HG03025 (cell line): ENCODE measurements around the gene CRIM1.

ENCODE experiments used
- ATAC-seq: cut with Tn5 transposase; IDR thresholded peaks from one replicate; pipeline ENCODE4 v1.9.1; 2021; ENCODE audit warnings: mild to moderate bottlenecking, moderate library complexity; ENCODE audit not compliant: unreplicated experiment, low FRiP score

CRIM1 gene

DNA sequence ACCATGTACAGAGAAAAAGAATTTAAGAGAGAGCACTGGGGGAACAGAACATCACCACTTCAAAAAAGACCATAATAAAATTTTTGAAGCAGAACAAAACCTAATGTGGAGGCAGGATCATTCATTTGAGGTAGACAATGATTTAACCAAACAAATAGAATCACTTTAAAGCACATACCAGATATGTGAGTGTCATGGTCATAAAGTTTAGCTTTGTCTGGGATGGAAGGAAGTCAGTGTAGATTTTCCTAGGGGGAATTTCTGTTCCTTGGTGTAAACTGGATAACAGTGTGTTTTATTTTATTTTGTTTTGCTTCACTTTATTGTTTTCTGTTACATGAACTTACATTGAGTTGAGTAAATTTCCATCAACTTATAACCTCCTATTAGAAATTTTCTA is 120.8 kb downstream of the CRIM1 start:
- no peak for ATAC-seq

DNA sequence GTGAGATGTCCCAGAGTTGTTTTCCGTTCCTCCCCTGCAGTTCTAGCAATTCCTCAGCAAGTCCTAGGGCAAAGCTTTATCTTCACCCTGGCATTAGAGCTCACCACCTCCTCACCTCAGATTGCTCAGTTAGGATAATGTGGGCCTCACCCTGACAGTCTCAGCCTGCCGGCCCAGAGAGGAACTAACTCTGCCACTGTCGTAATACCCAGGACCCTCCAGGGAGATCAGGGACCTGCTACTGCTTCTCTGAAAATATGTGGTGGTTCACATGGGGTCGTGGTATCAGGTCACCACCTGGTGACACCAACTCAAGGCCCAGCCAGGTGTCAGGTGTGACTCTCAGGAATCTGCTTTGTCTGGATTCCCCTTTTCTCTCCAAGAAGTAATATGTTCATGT is 121.7 kb downstream of the CRIM1 start:
- ATAC-seq = no peak

DNA sequence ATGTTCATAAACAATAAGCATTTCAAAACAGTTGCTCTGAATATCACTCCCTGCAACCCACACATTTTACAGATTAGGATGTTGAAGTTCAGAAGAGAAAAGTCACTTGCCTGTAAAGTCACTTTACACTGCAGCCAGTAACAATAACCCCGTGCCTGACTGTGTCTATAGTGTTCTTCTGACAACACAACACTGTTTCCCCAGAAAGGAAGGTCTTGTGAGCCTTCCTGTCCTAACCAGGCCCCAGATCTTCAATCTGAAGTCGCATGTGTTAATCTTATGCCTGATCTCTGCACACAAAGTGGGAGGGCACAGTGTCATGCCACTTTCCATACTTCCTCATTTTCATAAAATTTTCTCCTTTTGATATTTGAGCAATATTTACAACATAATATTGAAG is 122.2 kb downstream of the CRIM1 start:
- ATAC-seq = no peak

DNA sequence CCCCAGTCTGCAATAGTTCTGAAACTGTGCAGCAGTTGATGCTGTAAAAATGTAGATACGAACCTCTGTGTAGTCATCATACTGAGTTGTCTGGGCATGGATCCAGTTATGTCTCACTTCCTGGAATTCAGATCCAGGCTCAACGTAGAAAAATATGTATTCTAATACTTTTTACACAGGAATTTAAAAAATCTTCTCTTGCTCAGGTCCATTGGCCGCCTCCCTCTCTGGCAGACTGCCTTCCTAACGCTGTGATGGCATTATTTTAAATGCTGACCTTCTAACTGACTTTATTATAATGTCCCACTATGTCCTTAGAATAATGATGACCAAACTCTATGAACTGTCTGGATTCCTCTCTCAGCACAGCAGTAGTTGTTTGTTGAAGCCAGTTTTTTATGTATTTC is 122.8 kb downstream of the CRIM1 start:
- no peak for ATAC-seq

DNA sequence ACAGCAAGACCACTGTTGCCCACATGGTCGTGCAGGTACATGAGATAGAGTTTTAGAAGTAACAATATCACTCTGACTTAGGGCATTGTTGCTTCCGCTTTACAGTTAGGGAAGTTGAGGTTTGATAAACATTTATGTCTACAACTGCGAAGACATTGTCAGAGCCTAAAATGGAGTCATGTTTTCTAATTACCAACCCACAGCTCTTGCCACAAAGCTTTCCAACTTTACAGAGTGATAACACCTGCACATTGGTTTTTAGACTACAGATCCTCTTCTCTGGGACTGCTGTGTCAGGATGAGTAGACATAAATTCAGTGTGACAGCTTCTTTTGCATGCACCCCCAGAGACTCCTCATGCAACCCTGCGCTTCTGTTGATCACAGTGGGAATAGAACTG is 123.4 kb downstream of the CRIM1 start:
- ATAC-seq = no peak

DNA sequence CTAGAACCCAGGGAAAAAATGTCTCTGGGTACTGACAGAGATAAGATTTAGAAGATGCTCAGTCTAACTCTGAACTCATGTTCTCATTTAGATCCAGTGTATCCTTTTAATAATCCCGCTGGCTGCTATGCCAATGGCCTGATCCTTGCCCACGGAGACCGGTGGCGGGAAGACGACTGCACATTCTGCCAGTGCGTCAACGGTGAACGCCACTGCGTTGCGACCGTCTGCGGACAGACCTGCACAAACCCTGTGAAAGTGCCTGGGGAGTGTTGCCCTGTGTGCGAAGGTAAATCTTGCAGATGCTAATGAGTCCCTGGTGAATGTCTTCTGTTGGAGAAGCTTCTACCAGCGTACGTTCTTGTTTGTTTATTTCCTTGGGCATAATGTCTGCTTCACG is 123.8 kb downstream of the CRIM1 start:
- no peak for ATAC-seq

DNA sequence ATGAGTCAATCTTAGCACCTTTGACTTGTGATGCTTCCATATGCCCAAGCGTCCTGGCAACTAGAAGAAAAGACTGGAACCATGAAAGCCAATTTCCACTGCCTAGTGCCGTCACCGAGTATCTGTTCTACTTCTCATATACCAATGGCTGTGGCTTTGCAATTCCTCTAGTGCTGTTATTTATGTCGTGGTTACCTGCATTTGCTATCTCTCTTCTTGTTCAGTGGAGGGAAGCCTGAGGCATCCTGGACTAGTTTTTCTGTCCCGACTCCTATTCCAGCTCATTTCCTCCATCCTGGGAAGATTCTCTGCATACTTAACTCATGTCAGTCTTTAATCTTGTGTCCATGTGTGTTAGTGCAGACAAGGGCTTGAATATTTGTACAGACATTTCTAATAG is 124.5 kb downstream of the CRIM1 start:
- ATAC-seq = no peak

DNA sequence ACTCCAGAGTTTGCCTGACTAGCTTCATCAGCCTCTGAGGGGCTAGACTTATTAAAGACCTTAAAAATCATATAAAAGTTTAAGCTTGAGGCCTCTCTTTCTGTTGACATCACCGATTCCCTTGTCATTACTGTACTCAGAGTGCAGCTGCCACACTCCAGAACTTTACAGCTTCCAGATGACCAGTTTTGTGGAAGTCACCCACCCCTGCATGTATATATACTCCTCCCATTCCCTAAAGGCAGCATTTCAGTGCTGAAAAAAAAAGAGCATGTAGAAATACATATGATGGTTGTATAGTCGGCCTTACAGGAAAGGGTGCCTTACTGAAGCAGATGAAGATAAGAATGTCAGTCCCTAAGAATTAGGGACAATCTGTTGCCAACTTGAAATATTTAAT is 125.1 kb downstream of the CRIM1 start:
- no peak for ATAC-seq

DNA sequence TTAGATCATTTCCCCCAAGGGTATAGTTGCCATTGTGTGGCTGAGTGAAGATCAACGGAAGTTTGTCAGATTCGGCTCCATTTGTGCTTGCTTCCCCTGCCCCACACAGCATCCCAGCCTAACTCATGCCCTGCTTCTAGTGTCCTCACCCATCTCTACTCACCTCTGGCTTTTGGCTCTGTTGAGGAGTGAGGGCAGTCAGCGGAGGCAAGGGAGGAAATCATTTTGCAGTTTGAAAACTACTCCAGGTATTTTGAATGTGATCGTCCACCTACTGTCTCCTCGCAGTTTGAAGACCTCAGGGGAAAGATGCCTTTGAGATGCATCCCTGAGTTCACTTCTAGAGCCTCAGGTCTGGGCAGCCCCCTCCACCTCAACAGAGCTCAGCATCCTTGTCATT is 126.1 kb downstream of the CRIM1 start:
- ATAC-seq = no peak

DNA sequence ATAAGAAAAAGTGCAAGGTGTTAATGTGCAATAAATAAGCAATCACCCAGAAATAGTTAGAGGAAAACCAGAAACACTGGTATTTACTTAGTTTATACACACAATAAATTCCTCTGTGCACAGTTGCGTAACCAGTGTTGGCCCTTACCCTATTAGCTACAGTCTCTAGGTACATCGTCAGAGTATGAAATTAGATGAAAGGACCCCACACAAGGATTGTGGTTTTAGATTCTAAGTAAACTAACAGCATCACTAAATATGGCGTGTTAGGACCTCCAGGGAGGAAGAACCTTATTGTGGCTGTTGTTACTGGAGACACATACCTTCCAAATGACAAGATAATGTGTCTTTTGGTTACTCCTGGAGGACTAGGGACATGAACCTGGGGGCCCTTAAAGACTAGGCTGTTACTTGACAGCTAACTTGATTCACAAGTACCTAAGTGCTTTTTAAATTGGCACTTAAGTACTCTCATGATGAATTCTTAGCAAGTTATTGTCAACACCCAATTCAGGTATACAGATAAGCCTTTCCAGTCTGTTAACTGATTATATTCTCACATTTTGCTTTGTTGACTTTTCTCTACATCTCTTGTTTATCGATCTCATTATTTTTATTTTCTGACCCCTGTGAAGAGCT is 127.1 kb downstream of the CRIM1 start:
- no peak for ATAC-seq

DNA sequence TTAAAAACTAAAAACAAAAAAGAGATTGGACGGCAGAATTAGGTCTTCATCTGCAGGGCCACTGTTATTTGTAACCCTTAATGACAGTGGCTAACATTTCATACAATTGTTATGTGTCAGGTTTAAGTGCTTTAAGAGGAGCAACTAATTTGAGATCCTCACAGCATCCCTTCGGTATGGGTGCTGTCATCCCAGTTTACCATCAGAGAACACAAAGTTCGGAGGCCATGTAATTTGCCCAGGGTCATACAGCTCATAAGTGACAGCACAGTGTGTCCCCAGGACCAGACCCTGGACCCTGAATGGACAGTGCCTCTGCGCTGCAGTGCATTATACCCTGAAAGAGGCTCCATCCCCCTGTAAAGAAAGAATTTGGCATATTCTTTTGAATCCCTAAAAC is 127.7 kb downstream of the CRIM1 start:
- no peak for ATAC-seq

DNA sequence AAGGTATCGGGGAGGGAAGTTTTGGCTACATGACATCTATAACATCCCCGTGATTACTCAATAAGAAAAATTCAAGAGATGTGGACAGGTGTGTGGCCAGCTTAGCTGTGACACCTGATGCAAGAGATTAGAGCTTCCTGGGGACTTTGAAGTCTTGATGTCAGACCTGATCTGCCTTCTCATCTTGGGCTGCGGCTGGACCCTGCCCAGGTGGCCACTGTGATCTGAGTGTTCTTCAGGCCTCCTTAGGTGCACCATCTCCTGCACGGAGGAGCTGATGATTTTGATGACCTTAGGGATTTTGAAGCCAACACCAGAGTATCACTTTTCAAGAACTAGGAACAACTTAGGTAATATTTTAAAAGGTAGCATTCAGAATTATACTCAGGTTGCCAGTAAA is 128.9 kb downstream of the CRIM1 start:
- no peak for ATAC-seq

DNA sequence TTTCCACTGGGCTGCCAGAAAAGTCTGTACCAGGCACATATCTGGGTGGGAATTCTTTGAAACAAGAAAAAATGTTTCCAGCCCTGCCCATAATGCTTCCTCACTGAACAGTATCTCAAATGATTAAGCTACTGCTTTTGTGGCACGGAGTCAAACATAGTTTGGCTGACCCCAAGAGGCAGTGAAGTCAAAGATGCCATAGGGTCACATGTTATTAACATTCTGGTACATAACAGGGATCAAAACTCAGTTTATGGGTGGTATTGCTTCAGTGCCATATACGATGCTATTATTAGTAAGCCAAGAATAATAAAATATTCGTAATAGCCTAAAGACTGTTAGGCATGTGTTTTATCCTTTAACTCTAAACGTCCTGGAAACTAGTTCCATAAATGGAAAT is 129.9 kb downstream of the CRIM1 start:
- ATAC-seq = no peak

DNA sequence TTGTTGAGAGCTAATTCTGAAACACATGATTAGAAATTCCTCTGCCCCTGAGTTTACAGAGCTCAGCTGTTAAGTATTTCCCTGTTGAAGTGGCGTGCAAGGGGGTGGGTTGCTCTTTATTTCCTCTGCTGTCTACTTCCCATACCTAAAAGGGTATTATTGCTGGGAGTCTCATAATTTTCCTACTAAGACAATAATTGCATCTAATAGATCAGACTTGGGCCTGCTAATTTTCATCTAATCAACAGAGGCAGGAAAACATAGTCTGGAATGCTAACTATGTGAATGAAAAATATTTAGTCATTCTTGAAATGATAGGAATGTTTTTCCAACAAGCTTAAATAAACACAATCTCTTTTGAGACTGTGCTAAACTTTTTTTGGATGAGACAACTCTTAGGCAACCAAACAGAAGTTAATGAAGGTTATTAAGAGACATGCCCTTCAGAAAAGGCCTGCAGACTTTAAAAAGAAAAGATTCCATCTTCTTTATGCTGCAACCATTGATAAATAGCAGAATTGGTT is 131.0 kb downstream of the CRIM1 start:
- ATAC-seq = no peak

DNA sequence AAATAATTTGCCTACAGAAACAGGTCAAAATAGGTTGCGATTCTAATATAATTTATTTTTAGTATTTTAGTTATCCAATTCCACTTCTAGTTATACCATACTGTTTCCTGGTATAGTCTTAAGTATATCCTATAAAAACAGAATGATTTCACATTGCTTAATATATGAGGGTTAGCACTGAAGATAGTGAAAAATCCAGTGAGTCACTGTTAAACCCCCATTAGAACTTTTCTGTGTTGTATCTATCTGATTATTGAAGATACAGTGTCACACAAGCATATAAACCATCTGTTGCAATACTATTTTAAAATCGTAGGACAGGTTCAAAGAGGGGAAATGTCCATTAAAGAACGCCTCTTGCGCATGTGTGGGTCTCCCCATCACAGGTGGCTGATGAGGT is 132.4 kb downstream of the CRIM1 start:
- no peak for ATAC-seq

DNA sequence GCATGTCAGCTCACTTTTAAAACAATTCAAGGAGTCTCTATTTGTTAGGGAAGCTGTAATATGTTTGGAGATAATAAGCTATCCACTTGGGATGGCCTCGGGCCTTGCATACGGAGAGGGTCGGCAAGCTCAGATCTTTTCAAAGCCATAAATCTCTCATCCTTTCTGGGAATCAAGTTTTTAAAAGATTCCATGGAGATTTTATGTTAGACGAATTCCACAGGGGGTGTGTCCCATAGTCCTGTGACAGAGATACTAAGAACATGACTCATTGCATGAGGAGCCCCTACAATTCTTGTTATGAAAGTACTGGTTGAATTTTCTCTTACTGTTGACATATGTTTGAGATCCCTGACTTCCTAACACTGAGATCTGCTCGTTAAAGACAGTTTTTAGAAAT is 133.7 kb downstream of the CRIM1 start:
- no peak for ATAC-seq

DNA sequence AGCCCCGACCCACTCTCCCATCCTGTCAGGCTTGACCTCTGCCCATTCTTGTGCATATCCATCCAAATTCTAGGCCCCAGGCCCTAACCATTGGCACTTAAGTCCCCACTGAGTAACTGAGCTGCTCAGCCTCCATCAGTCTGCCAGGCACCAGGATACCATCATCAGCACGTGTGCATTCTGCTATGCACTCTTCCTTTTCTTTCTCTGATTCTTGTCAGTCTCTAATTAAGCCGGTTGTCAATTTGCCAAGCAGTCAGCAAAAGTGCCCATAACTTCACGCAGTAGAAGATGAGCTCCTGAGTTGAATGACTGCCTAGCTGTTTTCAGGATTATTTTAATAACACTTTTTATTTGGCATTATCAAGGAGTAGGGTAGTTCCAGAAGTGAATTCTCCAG is 135.2 kb downstream of the CRIM1 start:
- ATAC-seq = no peak

DNA sequence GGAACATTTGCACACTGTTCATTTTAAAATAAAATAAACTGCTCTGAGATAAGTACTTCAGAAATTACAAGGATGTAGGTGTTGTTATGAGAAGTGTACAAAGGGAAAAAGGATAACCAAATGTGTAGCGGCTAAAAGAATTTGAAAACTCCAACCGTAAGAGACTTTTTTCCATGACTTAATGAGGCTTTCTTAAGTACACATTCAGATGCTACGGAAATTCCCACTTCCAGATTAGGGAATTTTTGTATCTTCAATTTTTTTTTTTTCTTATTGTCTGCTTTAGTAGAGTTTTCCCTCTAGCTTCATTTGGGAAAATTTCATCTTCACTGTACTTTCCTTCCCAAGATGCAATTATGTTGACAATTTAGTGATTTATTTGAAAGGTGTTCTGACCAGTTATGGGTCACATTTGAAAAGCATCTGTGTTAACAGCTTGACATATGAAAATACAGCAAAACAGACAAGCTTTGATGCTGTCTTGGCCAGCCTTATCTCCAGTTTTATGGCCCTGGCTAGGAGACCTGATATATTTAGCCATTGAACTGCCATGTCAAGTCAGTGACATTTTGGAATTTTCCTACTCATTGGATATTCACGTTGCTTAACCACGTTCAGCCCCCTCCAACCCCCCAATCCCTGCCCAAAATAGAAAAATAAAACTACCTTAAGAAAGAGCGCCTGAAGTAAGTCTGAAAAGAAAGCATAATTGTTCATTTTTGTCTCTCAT is 136.8 kb downstream of the CRIM1 start:
- ATAC-seq = no peak

DNA sequence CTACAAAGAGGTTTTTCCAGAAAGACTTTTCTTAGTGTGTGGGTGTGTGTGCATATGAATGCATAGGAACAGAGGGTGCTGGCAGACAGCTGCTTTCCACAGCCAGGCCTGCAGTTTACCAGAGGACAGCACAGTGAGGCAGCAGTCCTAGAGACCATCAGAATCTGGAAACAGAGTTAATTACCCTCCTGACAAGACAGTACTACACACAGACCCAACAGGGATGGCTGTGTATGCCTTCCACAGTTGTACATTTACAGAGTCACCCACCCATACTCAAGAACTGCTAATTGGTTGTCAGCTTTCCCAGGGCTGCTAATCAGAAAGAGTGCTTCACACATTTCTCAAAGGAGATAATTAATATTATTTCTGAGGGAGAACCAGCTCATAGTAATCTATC is 137.7 kb downstream of the CRIM1 start:
- ATAC-seq = no peak

DNA sequence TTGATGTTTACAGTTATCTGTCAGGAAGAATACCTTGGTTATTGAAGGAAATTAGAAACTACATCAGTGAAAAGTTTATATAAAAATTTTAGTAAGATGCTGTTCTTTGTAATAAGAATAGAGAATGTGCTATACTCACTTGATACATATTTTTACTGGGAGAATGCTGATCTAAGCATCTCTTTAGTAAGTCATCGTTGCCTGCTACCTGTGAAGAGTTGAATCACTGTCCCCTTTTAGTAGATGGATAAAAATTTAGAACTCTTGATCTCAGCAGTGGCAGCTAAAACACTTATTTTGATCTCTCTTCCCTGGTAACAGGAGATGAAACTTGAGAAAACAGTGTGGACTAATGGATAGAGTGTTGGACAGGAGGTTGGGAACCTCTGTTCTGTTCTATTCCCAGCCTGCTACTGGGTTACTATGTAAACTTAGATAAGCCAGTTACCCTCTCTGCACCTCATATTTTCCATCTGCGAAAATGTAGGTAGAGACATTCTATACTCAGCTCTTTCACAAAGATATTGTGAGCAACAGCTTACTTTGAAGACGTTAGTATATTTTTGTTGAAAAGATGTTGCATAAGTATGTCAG is 142.1 kb downstream of the CRIM1 start:
- no peak for ATAC-seq

DNA sequence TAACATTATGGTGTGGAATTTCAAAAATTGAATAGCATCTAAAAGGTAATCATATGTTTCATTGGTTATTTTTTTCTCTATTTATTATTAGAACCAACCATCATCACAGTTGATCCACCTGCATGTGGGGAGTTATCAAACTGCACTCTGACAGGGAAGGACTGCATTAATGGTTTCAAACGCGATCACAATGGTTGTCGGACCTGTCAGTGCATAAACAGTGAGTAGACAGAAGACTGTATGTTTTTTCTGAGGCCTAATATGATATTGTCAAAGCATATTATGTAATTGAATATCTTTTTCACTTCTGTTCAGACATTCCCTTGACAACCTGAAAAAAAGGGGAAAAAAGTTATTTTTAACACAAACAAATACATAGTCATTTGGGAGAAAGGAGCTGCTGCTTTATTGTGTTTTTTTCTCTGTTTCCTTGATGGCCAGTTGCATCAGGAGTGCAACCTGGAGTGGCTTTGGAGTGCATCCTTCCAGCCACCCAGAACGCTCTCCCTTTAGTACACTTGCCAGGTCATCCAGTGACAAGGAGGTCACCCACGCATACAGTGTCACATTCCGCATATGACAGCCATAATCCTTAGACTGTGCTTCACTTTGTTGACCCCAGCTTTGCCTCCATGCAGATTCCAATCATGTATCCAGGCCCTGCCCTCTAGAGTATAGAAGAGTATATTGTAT is 143.7 kb downstream of the CRIM1 start:
- no peak for ATAC-seq
